Naive B cell (primary cell): ENCODE data around the gene GCLC. TPM values are rescaled to one million over a fixed set of nuclear protein-coding genes. Genes with fewer than 3 reads are reported as not detected.

ENCODE experiments used
- ATAC-seq, 2 donors: fragments of 150-1000 bp; cut with Tn5 transposase; 2 replicates each; pipeline ENCODE4 v1.10.0; 2021; ENCODE audit warnings: low read depth in 2 of 2, mild to moderate bottlenecking in 2 of 2, moderate library complexity in 2 of 2
- DNase-seq: peaks from one replicate; pipeline ENCODE4 v3.0.0; 2022
- H3K27ac Mint-ChIP-seq, 6 donors: one replicate each; pipeline ENCODE4 v1.8.0; 2020 to 2022; ENCODE audit warnings: mild to moderate bottlenecking in 6 of 6, mixed read lengths in 6 of 6, moderate library complexity in 5 of 6, inconsistent platforms in 2 of 6
- H3K27me3 Mint-ChIP-seq, 3 donors: one replicate each; pipeline ENCODE4 v1.8.0; 2021 to 2022; ENCODE audit warnings: mixed read lengths in 3 of 3, mild to moderate bottlenecking in 1 of 3
- H3K36me3 Mint-ChIP-seq, 2 donors: one replicate each; pipeline ENCODE4 v1.8.0; 2020 to 2022; ENCODE audit warnings: mixed read lengths in 2 of 2, inconsistent platforms in 1 of 2, mild to moderate bottlenecking in 1 of 2
- H3K4me1 Mint-ChIP-seq, 3 donors: one replicate each; pipeline ENCODE4 v1.8.0; 2020 to 2022; ENCODE audit warnings: mixed read lengths in 3 of 3, inconsistent platforms in 1 of 3, mild to moderate bottlenecking in 1 of 3, moderate library complexity in 1 of 3
- H3K4me3 Mint-ChIP-seq, 8 donors: one replicate each; pipeline ENCODE4 v1.8.0; 2020 to 2022; ENCODE audit warnings: mild to moderate bottlenecking in 8 of 8, mixed read lengths in 8 of 8, moderate library complexity in 8 of 8, inconsistent platforms in 2 of 8
- H3K9me3 Mint-ChIP-seq, 7 donors: one replicate each; pipeline ENCODE4 v1.8.0; 2020 to 2022; ENCODE audit warnings: mixed read lengths in 7 of 7, mild to moderate bottlenecking in 5 of 7, inconsistent platforms in 2 of 7, moderate library complexity in 1 of 7
- polyA plus RNA-seq, 6 donors: library from polyadenylated mRNA; unstranded; fragments of 300-500 nt; fragmentation: Illumina TruSeq; gene quantifications; one replicate each; pipeline ENCODE4 v1.2.3, GENCODE V29; 2021; ENCODE audit warnings: low read depth in 6 of 6

The GCLC gene
- polyA plus RNA-seq, 6 donors from 2014 or later: 2.0 to 11.2 (median 8.6) TPM

DNA sequence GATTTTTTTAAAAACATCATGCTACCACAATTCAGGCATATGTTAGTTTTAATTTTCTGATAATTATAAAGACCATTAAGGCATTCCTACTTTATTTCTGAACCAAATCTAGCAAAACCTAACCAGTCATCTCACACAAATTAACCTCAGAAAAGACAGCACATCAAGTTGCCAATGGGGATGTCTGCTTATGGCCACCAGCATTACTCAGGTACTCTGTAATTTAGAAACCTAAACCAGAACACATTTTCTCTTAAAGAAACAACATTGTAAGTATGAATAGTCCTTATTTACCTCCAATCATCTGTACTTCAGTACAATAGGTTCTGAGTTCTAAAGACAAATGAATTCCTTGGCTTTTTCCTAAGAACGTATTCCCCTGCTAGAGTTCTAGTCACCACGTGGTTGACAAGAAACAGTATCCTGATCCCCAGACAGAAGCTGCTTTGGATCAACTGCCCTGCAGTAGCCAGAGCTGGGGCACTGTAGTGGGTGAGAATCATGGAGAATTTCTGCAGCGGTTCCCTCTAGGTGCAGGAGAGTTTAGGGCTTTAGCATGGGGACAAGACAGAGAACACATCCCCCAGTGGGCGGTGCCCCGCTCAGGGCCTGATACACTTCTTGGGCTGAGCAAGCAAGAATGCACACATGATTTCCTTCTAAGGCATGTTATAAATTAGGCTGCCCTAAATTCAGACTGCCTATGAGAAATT, 15.4 kb downstream of the GCLC start:
- no peak overlapping the region for H3K4me3 Mint-ChIP-seq
- H3K27me3 Mint-ChIP-seq: no peaks in the 10 kb centered on the region
- DNase-seq: no peak
- H3K27ac Mint-ChIP-seq: peak overlapping the region in 1 of 6 donors; percentile 75
- peaks cover 24 to 29% (median 27%) of the 10 kb centered on the region in 3 donors for H3K4me1 Mint-ChIP-seq
- ATAC-seq: no peak
- peaks cover 0 to 5% of the 10 kb centered on the region in 2 donors for H3K36me3 Mint-ChIP-seq
- peaks cover 0 to 7% (median 0%) of the 10 kb centered on the region in 7 donors for H3K9me3 Mint-ChIP-seq

DNA sequence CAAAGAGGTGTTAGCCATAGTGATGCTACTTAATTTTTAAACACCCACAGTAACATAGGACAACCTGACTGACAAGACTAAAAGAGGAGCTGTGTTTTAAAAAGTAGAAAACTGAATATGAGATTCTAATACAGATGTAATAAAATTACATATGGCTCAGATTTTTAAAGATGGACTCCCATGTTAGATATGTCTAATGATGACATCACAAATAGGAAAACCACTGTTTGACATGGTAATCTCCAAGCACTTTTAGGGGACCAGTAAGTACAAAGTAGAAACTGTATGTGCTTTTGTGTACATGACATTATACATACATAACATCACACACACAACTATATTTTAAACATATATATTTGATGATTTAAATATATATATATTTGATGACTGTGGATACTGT, 16.8 kb downstream of the GCLC start:
- no peaks in the 10 kb centered on the region for H3K27me3 Mint-ChIP-seq
- DNase-seq (no peak), ATAC-seq (no peak)
- H3K27ac Mint-ChIP-seq: no peak overlapping the region
- H3K9me3 Mint-ChIP-seq: no peaks in the 10 kb centered on the region
- peaks cover 0 to 5% of the 10 kb centered on the region in 2 donors for H3K36me3 Mint-ChIP-seq
- H3K4me1 Mint-ChIP-seq: peaks cover 18 to 25% (median 20%) of the 10 kb centered on the region in 3 donors
- no peak overlapping the region for H3K4me3 Mint-ChIP-seq

DNA sequence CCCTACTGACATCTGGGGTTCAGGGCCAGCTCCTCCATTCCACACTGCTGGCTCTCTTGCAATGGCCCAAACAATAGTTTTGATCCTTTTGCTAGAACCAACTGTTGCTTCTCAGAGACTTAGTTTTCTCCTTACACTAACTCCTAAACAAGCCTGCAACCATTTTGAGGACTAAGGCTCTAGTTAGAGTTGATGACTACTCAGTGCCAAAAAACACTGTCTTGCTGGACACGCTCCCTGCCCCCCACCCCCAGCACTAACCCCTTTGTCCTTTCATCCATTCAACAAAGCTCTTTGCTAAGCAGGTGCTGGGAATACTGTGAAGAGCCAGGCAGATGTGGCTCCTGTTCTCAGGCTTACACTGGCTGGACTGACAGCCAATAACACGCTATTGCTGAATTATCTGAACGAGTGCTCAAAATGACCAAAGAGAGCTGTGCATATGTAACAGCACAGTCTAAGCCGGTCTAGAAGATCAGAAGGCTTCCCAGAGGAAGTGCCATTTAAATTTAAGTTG, 17.6 kb downstream of the GCLC start:
- DNase-seq (no peak), ATAC-seq (no peak)
- peaks cover 11 to 19% (median 12%) of the 10 kb centered on the region in 3 donors for H3K4me1 Mint-ChIP-seq
- H3K27me3 Mint-ChIP-seq: no peaks in the 10 kb centered on the region
- no peak overlapping the region for H3K4me3 Mint-ChIP-seq
- H3K9me3 Mint-ChIP-seq: no peaks in the 10 kb centered on the region
- peaks cover 0 to 5% of the 10 kb centered on the region in 2 donors for H3K36me3 Mint-ChIP-seq
- no peak overlapping the region for H3K27ac Mint-ChIP-seq

DNA sequence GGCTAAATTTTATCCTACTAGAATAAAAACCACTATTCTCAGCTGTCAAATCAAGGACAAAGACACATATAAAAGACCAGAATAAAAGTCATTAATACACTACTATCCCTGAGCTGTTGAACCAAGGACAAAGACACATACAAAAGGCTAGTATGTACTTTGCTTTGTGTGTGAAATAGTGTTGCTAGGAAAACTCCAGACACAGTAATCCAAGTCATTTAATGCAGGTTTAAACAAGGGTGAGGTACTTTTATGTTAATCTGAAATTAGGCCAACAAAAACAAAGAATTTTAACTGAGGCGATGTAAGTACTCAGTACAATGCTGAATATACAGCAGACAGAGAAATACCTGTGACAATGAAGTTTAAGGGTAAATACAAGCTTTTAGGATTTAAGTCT, 18.9 kb downstream of the GCLC start:
- ATAC-seq: no peak
- H3K9me3 Mint-ChIP-seq: no peaks in the 10 kb centered on the region
- no peak overlapping the region for H3K4me3 Mint-ChIP-seq
- peaks cover 0 to 6% (median 0%) of the 10 kb centered on the region in 3 donors for H3K4me1 Mint-ChIP-seq
- H3K27me3 Mint-ChIP-seq: no peaks in the 10 kb centered on the region
- peaks cover 0 to 5% of the 10 kb centered on the region in 2 donors for H3K36me3 Mint-ChIP-seq
- H3K27ac Mint-ChIP-seq: no peak overlapping the region
- no peak for DNase-seq

DNA sequence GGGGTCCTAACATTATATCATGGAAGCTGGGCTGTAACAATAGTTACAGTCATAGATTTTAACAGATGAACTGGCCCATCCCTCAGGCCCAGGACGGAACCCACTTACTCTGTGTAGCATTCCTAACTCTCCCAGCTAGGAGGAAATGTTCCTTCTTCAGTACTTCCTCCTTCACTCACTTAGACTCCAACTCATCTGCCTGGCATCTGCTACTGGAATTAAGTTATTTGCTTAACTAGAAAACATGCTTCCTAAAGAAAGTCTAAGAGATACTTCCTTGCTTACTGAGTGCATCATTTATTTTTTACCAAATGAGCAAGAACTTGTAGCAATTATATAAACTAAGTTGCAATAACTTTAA, 20.5 kb downstream of the GCLC start:
- H3K27ac Mint-ChIP-seq: peak overlapping the region in 1 of 6 donors; percentile 20
- H3K27me3 Mint-ChIP-seq: no peaks in the 10 kb centered on the region
- peaks cover 4 to 8% of the 10 kb centered on the region in 2 donors for H3K36me3 Mint-ChIP-seq
- no peak overlapping the region for H3K4me3 Mint-ChIP-seq
- DNase-seq (no peak), ATAC-seq (no peak)
- H3K9me3 Mint-ChIP-seq: no peaks in the 10 kb centered on the region
- H3K4me1 Mint-ChIP-seq: peaks cover 0 to 5% (median 0%) of the 10 kb centered on the region in 3 donors

DNA sequence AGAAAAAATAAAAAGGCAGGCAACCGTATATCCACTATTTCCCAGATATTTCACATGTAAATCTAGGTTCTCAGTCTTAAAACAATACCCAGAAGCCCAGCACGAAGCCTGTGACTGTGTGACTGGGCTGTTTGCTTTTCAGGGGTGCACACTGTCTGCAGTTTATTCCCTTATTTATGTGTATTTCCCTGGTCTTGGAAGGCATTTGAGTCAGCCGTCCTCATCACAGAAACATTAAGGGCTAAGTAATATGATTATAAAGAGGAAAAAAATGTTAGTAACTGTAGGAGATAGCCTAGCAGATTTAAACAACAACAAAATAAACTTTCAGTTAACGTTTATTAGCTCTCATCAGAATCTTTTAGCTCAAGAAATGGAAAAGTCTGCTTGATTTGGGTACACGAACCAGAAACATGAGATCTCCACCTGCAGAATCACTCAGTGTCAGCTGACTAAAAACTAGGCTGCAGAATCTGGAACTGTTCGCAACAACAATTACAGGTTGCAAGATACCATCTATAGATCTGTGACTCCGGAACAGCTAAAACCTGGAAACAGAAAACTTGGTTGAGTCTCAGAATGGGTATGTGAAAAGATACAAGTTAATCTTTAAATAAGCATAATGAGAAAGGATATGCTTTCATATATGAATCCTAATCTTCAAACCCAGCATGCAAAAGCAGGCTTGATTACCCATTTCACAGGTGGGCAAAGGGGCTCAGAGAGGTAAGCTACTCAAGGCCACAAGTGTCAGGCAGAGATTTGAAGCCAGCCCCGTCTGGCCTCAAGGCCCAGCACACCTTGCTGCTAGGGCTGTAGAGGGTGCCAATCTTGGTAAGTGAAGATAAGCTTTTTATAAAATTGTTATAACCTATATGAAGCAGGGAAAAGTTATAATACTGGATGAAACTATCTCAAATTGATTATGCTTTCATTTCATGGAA, 21.1 kb downstream of the GCLC start:
- Mint-ChIP-seq H3K27me3 (no peaks in the 10 kb centered on the region), H3K36me3 (peaks cover 4 to 15% of the 10 kb centered on the region in 2 donors), H3K9me3 (no peaks in the 10 kb centered on the region), H3K4me3 (no peak overlapping the region), H3K4me1 (peaks cover 0 to 12% (median 0%) of the 10 kb centered on the region in 3 donors), H3K27ac (no peak overlapping the region)
- DNase-seq (no peak), ATAC-seq (no peak)

DNA sequence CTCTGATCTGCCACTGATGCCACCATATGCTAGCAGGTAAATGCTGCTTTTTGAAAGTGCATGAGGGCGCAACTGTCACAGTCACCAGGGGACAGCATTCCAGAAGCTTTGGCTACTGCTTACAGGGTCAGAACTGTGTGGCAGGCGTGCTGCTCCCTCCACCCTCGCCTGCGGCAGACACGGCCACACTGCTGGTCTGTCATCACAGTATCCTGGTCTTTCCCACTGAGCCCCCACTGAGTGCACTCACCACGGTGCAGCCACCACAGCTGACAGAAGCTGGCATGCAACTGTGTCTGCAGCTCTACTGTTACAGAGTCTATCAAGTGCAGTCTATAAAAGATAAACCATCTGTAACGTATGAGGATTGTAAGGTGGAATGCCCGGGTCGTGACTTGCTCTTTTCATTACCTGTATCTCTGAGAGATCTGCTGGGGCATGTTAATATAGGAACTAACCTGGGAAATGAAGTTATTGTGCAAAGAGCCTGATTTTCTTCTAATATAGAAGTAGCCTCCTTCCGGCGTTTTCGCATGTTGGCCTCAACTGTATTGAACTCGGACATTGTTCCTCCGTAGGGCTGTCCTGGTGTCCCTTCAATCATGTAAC, 24.5 kb downstream of the GCLC start:
- Mint-ChIP-seq H3K9me3 (no peaks in the 10 kb centered on the region), H3K4me3 (no peak overlapping the region), H3K36me3 (peaks cover 9 to 27% of the 10 kb centered on the region in 2 donors), H3K4me1 (peaks cover 0 to 9% (median 0%) of the 10 kb centered on the region in 3 donors), H3K27ac (no peak overlapping the region), H3K27me3 (no peaks in the 10 kb centered on the region)
- ATAC-seq: no peak
- DNase-seq: no peak

DNA sequence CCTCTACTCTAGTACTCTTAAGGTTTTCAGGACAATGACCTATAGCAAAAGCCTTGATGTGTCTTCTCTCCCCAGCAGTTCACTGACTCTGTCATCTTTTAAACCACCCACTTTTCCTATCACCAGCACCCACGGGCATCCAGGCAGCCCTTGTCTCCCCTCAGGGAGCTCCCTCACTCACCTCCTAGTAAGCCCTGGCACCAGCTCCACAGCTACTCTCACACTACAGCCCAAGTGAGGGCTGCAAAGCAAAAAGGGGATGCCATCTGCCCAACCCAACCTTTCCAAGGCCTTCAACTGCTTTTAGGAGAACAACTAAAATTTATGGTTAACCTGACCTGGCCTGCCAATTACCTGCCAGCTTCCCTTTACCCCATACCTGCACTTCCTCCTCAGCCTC, 26.0 kb downstream of the GCLC start:
- H3K9me3 Mint-ChIP-seq: no peaks in the 10 kb centered on the region
- no peaks in the 10 kb centered on the region for H3K27me3 Mint-ChIP-seq
- H3K4me3 Mint-ChIP-seq: no peak overlapping the region
- H3K27ac Mint-ChIP-seq: peak overlapping the region in 2 of 6 donors; percentile 15 to 78
- DNase-seq (no peak), ATAC-seq (no peak)
- peaks cover 17 to 27% of the 10 kb centered on the region in 2 donors for H3K36me3 Mint-ChIP-seq
- peaks cover 0 to 9% (median 0%) of the 10 kb centered on the region in 3 donors for H3K4me1 Mint-ChIP-seq

DNA sequence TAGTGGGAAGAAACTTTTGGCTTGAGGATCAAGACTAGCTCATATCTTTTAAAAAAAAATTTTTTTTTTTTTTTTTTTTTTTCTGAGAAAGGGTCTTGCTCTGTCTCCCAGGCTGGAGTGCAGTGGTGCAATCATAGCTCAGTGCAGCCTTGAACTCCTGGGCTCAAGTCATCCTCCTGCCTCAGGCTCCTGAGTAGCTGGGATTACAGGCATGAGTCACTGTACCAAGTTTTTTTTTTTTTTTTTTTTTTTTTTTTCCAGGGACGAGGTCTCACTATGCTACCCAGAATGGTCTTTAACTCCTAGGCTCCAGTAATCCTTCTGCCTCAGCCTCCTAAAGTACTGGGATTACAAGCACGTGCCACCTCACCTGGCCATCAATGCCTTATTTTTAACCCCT, 27.9 kb downstream of the GCLC start:
- peaks cover 0 to 9% (median 0%) of the 10 kb centered on the region in 3 donors for H3K4me1 Mint-ChIP-seq
- ATAC-seq (no peak), DNase-seq (no peak)
- H3K4me3 Mint-ChIP-seq: no peak overlapping the region
- peaks cover 17 to 27% of the 10 kb centered on the region in 2 donors for H3K36me3 Mint-ChIP-seq
- no peaks in the 10 kb centered on the region for H3K27me3 Mint-ChIP-seq
- peak overlapping the region in 1 of 6 donors; percentile 83 for H3K27ac Mint-ChIP-seq
- no peaks in the 10 kb centered on the region for H3K9me3 Mint-ChIP-seq

DNA sequence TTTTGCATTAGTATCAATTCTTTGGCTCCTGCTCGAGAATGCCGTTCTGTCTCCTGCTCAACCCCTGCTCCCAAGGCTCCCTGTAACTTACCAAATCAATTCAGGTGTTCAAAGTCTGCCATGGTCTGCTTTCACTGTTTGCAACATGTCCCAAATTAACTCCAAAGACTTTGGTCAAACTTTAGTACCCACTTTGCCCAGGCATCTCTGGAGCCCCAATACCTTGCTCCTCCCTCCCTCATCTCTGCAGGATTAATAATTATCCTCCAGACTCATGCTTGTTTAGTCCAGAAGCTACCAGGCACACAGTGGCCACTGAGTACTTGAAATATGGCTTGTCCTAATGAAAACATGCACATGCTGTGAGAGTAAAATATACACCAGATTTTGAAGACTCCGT, 30.2 kb downstream of the GCLC start:
- Mint-ChIP-seq H3K27ac (no peak overlapping the region), H3K27me3 (no peaks in the 10 kb centered on the region), H3K4me1 (peaks cover 0 to 9% (median 0%) of the 10 kb centered on the region in 3 donors), H3K36me3 (peaks cover 19 to 20% of the 10 kb centered on the region in 2 donors), H3K4me3 (no peak overlapping the region), H3K9me3 (no peaks in the 10 kb centered on the region)
- no peak for ATAC-seq
- DNase-seq: no peak

DNA sequence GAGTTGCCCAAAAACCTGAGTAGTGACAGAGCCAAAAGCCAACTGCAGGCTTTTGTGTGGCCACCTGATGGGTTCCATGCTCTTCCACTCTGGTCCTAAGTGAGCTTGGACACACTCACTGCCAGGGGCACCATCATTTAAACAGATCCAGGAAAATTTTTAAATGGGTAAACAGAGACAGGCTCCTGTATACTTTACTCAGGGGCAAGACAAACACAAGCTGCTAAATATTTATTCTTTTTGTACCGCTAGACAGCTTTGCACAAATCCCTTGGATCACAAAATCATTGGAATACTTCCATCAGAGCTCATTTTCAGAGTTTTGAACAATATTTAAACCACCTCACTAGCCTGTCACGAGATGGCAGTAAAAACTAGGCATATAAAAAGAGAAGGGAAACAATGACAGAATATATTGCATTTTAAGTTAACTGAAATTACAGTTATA, 31.4 kb downstream of the GCLC start:
- no peaks in the 10 kb centered on the region for H3K4me1 Mint-ChIP-seq

DNA sequence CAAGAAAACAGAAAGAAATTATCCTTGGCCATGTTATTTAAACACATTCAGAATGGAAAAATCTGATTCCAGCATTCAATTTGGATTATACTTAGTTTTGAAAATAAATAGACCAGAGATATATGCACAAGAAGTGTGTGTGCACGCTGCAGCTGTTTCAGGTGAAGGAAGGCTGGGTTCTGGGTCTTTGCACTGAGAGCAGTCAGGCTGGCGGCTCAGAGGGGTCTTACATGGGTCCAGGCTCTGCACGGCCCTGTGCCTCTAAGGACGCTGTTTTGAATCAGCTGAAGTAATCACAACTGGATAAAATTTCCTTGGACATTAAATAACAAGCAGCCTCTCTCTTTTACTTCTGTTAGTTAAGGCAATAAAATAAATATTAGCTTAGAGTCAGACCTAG, 31.8 kb downstream of the GCLC start:
- Mint-ChIP-seq H3K36me3 (peaks cover 19 to 27% of the 10 kb centered on the region in 2 donors), H3K27ac (no peak overlapping the region), H3K9me3 (no peaks in the 10 kb centered on the region), H3K4me1 (no peaks in the 10 kb centered on the region), H3K27me3 (no peaks in the 10 kb centered on the region), H3K4me3 (no peak overlapping the region)
- DNase-seq (no peak), ATAC-seq (no peak)

More for the DNA sequence above, 31.4 kb downstream of the GCLC start:
- ATAC-seq (no peak), DNase-seq (no peak)
- Mint-ChIP-seq H3K27ac (no peak overlapping the region), H3K27me3 (no peaks in the 10 kb centered on the region), H3K36me3 (peaks cover 18 to 22% of the 10 kb centered on the region in 2 donors), H3K9me3 (no peaks in the 10 kb centered on the region), H3K4me3 (no peak overlapping the region)

DNA sequence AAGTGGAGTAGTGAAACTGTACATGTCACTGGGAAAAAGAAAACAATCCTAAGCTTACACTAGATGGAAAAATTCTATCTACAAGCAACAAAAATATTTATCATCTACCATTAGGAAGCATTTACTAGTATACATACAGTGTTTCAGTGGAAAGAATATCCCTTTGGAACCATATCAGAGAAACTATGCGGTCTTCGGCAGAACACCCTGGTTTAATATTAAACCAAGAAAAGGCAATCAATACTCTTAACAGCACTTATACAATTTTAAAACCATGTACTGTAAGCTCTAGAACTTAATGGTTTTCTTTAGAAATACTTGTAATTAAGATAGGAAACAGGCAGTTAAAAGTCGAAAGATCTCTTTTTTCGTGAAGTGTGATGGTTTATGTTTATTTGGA, 32.3 kb downstream of the GCLC start:
- Mint-ChIP-seq H3K9me3 (no peaks in the 10 kb centered on the region), H3K4me1 (no peaks in the 10 kb centered on the region), H3K27me3 (no peaks in the 10 kb centered on the region), H3K27ac (no peak overlapping the region), H3K36me3 (peaks cover 19 to 27% of the 10 kb centered on the region in 2 donors), H3K4me3 (no peak overlapping the region)
- DNase-seq (no peak), ATAC-seq (no peak)
